ENCODE measurements around the gene BSN.

GRCh38 chr3:49644684-49645083, 90.4 kb downstream of the BSN start:
- TF ChIP-seq EZH2phosphoT487 (IDR thresholded peaks at IDR 0.05; ENCODE audit: insufficient read depth, low read depth) (no peak), EZH2 (IDR thresholded peaks at IDR 0.05; ENCODE audit: insufficient read depth, poor library complexity, severe bottlenecking) (no peak)
